HG03103 (cell line): ENCODE results near the gene NSL1.
"Not testable (repeated sequence)": the region's sequence is repeated elsewhere in the genome, so short reads cannot be mapped to it uniquely, and the experiment has no call there.

Source experiments
- ATAC-seq: cut with Tn5 transposase; IDR thresholded peaks from one replicate; pipeline ENCODE4 v1.9.1; 2021; ENCODE audit warnings: low read depth; ENCODE audit not compliant: unreplicated experiment

NSL1 gene

DNA sequence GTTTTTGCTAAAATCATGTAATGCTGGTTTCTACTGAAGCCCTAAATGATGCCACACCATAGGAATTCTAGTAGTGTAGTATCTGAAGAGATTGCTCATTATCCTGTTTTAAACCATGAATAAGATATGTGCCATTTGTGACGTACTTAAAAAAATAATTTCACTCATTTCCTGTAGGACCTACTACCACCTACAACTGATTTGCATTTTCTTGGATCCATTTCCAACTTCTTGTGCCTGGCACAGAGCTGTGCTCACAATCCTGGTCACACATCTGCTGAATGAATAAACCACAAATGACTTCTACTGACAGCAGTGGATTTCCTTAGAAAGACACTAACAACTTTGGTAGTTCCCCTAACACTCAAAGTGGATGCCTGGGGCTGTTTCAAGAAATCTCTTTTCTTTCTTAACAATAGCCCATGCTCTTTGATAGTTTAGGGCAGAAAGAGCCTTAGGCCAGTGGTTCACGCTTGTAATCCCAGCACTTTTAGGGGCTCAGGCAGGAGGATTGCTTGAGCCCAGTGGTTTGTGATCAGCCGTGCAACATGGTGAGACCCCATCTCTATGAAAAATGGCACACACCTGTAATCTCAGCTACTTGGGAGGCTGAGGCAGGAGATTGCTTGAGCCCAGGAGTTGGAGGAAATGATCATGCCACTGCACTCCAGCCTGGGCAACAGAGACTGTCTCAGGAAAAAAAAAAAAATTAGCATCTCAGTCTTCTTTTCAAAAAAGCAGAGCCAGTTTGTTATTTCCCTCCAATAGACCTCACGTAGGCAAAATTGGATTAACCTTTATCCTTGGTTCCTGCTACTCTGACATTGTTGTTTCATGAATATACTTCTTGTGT, 78.9 kb downstream of the NSL1 start:
- no peak for ATAC-seq

GRCh38 chr1:212711974-212712373, 79.6 kb downstream of the NSL1 start:
- not testable (repeated sequence) for ATAC-seq

GRCh38 chr1:212710566-212710965, 81.0 kb downstream of the NSL1 start:
- ATAC-seq: no peak

- ATAC-seq: no peak
These were observed 87.5 kb downstream of the NSL1 start for GRCh38 chr1:212703991-212704564.

DNA sequence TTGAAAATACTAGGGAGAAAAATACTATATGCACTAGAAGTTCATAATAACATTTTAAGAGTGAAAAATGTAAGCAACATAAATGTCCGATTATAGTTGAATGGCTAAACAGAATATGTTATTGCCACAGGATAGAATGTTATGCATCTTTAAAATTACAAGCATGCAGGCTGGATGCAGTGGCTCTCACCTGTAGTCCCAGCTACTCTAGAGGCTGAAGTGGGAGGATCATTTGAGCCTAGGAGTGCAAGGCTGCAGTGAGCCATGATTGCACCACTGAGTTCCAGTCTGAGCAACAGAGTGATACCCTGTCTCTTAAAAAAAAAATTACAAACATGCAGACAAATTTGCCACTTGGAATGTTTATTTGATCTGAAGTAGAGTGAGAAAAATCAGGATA, 88.9 kb downstream of the NSL1 start:
- ATAC-seq: no peak

DNA sequence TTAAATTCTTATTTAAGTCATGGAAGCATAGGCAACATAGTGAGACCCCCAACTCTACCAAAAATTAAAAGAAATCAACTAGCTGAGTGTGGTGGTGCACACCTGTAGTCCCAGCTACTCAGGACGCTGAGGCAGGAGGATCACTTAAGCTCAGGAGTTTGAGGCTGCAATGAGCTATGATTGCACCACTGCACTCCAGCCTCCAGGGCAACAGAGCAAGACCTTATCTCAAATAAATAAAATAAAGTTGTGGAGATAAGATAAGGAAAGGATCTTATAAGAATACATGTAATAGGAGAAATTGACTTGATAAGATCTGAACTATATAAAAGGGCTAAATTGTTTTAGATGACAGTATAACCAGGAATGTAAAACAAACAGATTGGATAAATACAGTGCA, 89.7 kb downstream of the NSL1 start:
- no peak for ATAC-seq

DNA sequence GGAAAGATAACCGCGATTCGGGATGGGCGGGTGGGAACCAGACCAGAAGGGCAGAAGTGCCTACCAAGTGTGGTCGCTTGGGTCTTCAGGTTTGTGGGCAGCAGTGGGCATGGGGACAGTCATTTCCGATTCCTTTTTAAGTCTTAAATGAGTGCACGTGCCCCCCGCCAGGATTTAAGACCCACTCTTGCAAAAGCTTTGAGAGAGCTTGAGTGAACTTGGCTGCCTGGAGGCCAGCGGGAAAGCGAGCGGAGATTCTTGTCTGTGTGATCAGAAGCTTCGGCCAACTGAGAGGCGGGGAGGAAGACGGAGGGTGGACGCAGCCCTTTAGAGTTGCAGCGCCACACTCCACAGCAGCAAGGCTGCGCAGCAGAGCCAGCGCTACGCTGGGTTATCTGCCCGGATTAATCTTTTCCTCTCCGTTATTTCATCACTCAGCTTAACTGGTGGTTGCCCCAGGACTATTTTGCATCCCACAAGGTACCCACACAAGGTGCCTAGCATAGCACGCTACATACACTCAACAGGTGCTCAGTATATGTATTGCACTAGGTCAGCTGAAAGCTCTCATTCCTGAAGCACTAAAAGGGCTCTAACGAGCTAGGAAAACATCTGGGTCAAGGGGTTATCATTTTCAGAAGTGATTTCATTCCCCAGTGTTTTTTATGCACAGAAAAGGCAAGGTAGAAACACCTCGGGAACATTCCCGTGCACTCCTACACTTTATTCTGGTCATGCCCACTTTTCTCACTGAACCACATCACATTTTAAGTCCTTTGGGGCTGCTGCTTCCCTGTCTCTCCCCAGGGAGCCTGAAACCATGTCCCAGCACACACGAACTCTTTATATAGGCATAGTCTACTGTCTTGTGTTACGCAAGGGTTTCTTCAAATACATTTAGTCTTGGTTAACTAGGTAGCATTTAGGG, 90.4 kb downstream of the NSL1 start:
- no peak for ATAC-seq

GRCh38 chr1:212700223-212700891, 91.2 kb downstream of the NSL1 start:
- ATAC-seq: no peak

DNA sequence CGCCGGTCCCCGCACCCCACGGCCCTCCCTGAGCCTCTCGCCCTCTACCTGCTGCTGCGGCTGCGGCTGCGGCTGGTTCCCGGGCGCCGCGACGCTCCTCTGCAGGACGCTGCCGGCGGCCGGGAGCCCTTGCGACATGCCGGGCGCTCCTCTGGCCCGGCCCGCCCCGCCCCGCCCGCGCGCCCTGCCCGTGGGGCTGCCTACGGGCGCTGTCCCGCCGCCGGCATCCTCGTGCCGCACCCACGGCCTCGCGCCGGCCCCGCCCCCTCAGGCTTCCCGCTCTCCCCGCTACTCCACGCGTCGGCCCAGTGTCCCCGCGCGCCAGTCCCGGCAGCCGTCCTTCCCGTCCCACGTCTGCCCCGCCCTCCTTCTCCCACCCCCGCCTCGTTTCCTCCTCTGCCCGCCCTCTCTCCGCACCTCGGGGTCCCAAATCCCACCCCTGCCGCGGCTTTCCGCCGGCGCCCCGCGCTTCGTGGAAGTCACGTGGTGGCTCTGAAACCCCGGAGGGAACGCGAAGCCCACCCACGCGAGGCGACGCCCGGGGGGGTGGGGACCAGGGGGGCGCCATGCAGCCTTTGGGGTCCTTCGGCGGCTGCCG, 91.9 kb downstream of the NSL1 start, which contains the start of gene BATF3:
Gene BATF3, minus strand, starts transcription at position 216 of the 598 bp plus-strand sequence. Its CDS starts 78 bp downstream, at position 138.
- peak; percentile 20 for ATAC-seq

- peak; percentile 47 for ATAC-seq
These were observed 92.4 kb downstream of the NSL1 start for GRCh38 chr1:212699104-212699624.

DNA sequence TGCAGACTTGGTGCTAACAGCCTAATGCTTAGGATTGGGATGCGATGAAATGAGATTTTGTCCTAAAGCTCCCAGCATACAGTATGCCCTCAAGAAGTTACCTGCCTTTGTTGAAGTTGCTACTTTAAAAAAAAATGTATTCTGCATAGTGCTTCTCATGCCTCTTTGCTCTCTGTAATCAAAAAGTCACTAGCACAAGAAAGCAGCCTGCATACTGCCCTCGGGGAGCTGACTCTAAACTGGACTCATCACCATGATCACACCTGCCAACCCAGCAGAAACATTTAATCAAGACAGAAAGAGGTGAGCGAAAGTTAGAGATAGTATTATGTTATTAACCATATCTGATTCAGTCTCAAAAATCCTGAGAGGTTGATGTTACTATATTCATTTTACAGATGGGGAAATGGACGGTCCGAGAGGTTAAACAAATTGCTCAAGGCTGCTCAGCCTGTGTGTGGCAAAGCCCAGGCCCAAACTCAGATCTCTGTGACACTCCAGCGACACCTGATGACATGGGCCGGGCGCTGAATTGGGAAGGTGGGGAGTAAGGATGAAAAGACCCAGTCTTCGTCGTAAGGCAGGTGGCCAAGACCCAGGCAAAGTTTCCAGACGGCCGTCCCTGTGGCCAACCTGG, 93.0 kb downstream of the NSL1 start:
- no peak for ATAC-seq

GRCh38 chr1:212696721-212697331, 94.8 kb downstream of the NSL1 start:
- ATAC-seq: no peak

DNA sequence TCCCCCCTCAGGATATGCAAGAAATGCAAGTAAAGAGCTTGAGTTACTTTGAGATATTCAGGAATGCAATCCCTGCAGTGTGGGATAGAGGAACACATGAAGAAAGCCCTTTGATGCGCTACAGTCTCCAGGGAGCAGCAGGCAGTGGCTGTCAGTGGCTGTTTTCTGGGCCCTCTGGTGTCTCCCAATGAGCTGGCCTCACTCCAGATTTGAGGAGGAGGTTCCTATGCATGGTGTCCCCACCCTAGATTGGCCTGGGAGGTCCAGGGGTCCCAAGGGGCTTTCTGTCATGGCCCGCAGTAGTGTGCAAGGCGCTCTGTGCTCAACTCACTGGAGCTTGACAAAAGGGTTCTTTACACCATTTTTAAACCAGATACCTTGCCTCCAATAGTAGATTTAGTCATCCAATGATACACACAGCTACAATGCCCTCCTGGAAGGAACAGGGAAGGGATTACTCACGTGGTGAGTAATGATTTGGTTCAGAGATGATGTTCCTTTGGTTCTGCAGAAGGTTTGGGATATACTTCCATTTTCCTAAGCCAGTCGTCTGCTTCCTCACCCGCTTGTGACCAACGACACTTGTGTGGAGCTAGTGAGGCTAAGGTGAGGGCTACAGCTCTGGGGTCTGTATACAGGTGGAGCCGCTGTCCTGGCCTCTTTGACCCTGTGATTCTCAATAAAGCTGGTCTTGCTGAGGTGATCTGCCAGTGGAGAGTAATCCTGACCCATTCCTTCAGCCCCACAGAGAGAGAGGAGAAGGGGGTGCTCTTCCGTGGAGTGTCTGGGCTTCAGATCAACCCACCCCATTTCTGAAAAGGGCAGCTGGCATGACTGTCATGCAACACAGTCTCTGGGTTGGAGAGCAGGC, 98.6 kb downstream of the NSL1 start:
- ATAC-seq: no peak

DNA sequence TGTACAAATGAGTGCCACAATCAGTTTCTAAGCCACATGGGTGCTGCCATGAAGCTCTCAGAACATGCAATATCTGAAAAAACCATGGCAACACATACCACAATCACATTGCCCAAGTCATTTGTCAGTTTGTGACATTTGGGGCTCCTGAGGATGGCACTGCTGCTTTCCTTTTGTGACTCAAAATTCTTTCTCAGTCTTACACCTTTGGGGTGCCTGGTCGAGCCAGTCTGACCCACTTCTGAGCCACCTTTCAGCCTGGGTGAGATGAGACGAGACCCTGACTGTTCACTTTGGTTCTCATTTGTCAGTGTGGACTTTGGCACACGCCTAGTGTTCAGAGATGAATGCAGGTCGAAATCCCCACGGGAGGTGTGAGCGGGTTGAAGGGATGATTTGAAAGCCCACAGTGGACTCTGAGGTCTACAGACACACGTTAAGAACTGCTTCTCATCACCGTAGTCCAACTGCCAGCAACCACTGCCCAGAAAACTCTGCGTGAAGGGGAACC, 100.0 kb downstream of the NSL1 start:
- no peak for ATAC-seq

DNA sequence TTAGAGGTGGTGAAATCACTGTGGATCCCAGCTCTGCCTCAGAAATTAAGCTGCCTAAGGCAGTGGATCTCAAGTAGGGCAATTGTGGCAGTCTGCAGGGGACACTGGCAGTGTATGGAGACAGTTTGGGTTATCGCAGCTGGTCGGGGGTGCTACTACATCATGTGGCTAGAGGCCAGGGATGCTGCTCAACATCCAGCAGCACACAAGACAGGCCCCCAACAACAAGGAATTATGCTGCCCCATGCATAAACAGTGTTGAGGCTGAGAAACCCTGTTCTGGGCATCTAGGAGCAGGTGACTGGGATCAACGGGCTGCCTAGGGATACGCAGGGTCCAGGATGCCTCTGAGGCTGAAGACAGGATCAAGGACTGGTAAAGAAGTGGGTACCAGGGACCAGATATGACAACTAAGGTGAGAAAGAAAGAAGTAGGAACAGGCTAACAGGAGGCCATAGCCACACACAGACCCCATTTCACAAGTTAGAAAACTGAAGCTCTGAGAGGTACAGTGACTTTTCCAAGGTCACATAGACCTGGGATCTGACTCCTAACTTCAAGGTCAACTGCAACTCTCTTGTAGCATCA, 100.7 kb downstream of the NSL1 start:
- ATAC-seq: no peak

GRCh38 chr1:212689758-212690529, 101.6 kb downstream of the NSL1 start:
- ATAC-seq: no peak
